Transverse colon (tissue), 3 donors: Measurements from ENCODE around the gene ROBO1.

Experiments
- POLR2A ChIP-seq: fragments of 450-650 bp; IDR thresholded peaks from one replicate; pipeline ENCODE4 v1.6.1; 2016; ENCODE audit warnings: antibody characterized with exemption, mild to moderate bottlenecking, moderate library complexity
- TF ChIP-seq, protein P1 (sequence below), 5 experiments: fragments of 200-600 bp in 3 of 5; fragments of 450-650 bp in 2 of 5; sonication (generic) in 3 of 5; IDR thresholded peaks; 1 replicate in 2 of 5; 2 replicates in 3 of 5; pipeline ENCODE4 v1.5.1; 2016 to 2017; ENCODE audit warnings: antibody characterized with exemption in 5 of 5, inconsistent platforms in 3 of 5, mild to moderate bottlenecking in 2 of 5, moderate library complexity in 1 of 5

DNA sequence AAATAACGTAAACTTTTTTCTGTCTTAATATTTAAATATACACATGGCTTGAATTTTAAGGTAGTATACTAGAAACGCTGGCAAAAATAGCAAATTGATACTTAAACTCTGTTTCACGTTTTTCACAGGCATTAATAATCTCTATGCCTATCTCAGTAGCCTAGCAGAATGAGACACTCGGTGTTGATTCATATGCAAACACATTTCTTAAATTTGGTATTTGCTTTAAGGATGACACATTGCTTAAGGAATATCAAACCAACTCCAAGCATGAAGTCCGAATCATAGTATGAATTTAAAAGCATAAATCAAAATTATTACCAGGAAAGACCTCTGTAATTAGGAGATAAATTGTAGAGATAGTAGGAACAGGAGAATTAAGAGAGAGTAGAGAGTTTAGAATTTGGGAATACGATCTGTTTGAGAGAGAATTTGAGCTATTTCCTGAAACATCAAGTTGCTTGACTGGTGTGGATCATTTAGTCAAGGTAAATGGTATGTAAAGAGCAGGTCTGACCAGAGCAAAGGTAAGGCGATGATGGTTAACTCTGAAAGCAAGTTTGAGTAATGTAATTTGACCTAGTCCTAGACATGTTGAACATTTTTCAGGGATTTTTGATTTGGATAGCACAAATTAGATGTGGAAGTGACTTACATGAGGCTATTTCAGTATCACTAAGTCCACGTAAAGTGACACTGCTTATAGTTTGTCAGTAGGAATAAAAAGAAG, 236.1 kb downstream of the ROBO1 start:
- TF ChIP-seq, protein P1, sequence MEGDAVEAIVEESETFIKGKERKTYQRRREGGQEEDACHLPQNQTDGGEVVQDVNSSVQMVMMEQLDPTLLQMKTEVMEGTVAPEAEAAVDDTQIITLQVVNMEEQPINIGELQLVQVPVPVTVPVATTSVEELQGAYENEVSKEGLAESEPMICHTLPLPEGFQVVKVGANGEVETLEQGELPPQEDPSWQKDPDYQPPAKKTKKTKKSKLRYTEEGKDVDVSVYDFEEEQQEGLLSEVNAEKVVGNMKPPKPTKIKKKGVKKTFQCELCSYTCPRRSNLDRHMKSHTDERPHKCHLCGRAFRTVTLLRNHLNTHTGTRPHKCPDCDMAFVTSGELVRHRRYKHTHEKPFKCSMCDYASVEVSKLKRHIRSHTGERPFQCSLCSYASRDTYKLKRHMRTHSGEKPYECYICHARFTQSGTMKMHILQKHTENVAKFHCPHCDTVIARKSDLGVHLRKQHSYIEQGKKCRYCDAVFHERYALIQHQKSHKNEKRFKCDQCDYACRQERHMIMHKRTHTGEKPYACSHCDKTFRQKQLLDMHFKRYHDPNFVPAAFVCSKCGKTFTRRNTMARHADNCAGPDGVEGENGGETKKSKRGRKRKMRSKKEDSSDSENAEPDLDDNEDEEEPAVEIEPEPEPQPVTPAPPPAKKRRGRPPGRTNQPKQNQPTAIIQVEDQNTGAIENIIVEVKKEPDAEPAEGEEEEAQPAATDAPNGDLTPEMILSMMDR (IDR thresholded peaks at IDR 0.05): no peak
- TF ChIP-seq POLR2A: no peak
